HEK293 (cell line): ENCODE data around the gene ZIC4.

Experiments used
- CTCF ChIA-PET: fragments of 350-600 bp; formaldehyde crosslinking; extraction: SDS; loops from one replicate; lab custom pipeline; 2021; ENCODE audit warnings: antibody characterized with exemption; lab: Yijun Ruan, JAX
- POLR2A ChIA-PET: fragments of 300-600 bp; formaldehyde crosslinking; extraction: SDS; loops from one replicate; lab custom pipeline; 2020; ENCODE audit warnings: antibody characterized with exemption, inconsistent platforms; lab: Yijun Ruan, JAX
- H3K27ac ChIP-seq: fragments of 200-500 bp; sonication (Bioruptor generic); 2 replicates; pipeline ENCODE4 v1.5.1; 2014; ENCODE audit warnings: low read depth, low read length, control low read depth, inconsistent platforms; ENCODE audit errors: extremely low read depth
- H3K36me3 ChIP-seq, 2 experiments: fragments of 200-500 bp in 1 of 2; sonication (Bioruptor generic) in 1 of 2; 1 replicate in 1 of 2; 2 replicates in 1 of 2; pipeline ENCODE4 v1.5.1; 2014 to 2017; ENCODE audit warnings: inconsistent platforms in 2 of 2, low read length in 2 of 2; ENCODE audit not compliant: control insufficient read depth in 2 of 2, insufficient read depth in 1 of 2
- H3K4me1 ChIP-seq: fragments of 200-500 bp; sonication (Bioruptor generic); 2 replicates; pipeline ENCODE4 v1.5.1; 2014; ENCODE audit warnings: mild to moderate bottlenecking, low read length, inconsistent platforms; ENCODE audit not compliant: control insufficient read depth, insufficient read depth
- H3K4me3 ChIP-seq: 2 replicates; pipeline ENCODE4 v1.5.1; 2011; ENCODE audit warnings: low read depth, mild to moderate bottlenecking, control low read depth, low read length, moderate library complexity
- H3K9me3 ChIP-seq: fragments of 200-500 bp; sonication (Bioruptor generic); 2 replicates; pipeline ENCODE4 v1.5.1; 2014; ENCODE audit warnings: low read depth, low read length, inconsistent platforms; ENCODE audit not compliant: control insufficient read depth, insufficient read depth
- FEZF1 ChIP-seq: fragments of 450-650 bp; formaldehyde crosslinking; IDR thresholded peaks from 2 replicates; pipeline ENCODE4 v1.5.1; 2016; ENCODE audit warnings: missing biosample characterization, missing genetic modification characterization
- GLIS2 ChIP-seq: fragments of 450-650 bp; formaldehyde crosslinking; IDR thresholded peaks from 2 replicates; pipeline ENCODE4 v1.5.1; 2016; ENCODE audit warnings: missing biosample characterization, missing genetic modification characterization
- HOXA7 ChIP-seq: sonication (generic); formaldehyde crosslinking; IDR thresholded peaks from 2 replicates; pipeline ENCODE4 v1.8.1; 2022; ENCODE audit warnings: missing genetic modification reagents, borderline replicate concordance
- PRDM1 ChIP-seq: fragments of 450-650 bp; formaldehyde crosslinking; IDR thresholded peaks from 2 replicates; pipeline ENCODE4; 2016; ENCODE audit warnings: missing biosample characterization, missing genetic modification characterization
- SP3 ChIP-seq: fragments of 450-650 bp; formaldehyde crosslinking; IDR thresholded peaks from 2 replicates; pipeline ENCODE4 v1.5.1; 2016; ENCODE audit warnings: missing biosample characterization, missing genetic modification characterization
- YY2 ChIP-seq: fragments of 450-650 bp; formaldehyde crosslinking; IDR thresholded peaks from 2 replicates; pipeline ENCODE4 v1.5.1; 2016; ENCODE audit warnings: missing biosample characterization, missing genetic modification characterization
- ZEB2 ChIP-seq: fragments of 450-650 bp; formaldehyde crosslinking; IDR thresholded peaks from 2 replicates; pipeline ENCODE4 v1.5.1; 2016; ENCODE audit warnings: missing biosample characterization, missing genetic modification characterization
- ZNF133 ChIP-seq: fragments of 450-650 bp; formaldehyde crosslinking; IDR thresholded peaks from 2 replicates; pipeline ENCODE4 v1.5.1; 2016; ENCODE audit warnings: missing biosample characterization, missing genetic modification characterization
- ZNF248 ChIP-seq: fragments of 450-650 bp; formaldehyde crosslinking; IDR thresholded peaks from 2 replicates; pipeline ENCODE4 v1.5.1; 2017; ENCODE audit warnings: missing biosample characterization, missing genetic modification characterization
- ZNF266 ChIP-seq: fragments of 450-650 bp; formaldehyde crosslinking; IDR thresholded peaks from 2 replicates; pipeline ENCODE4 v1.5.1; 2016; ENCODE audit warnings: missing biosample characterization, missing genetic modification characterization, low read depth
- ZNF350 ChIP-seq: fragments of 450-650 bp; formaldehyde crosslinking; IDR thresholded peaks from 2 replicates; pipeline ENCODE4 v1.5.0; 2017; ENCODE audit warnings: missing biosample characterization, mild to moderate bottlenecking, missing genetic modification characterization
- ZNF37A ChIP-seq: fragments of 450-650 bp; IDR thresholded peaks from 2 replicates; pipeline ENCODE4 v1.5.1; 2018; ENCODE audit warnings: missing biosample characterization, missing genetic modification characterization
- ZNF473 ChIP-seq: fragments of 450-650 bp; formaldehyde crosslinking; IDR thresholded peaks from 2 replicates; pipeline ENCODE4 v1.5.1; 2017; ENCODE audit warnings: missing biosample characterization, missing genetic modification characterization
- ZNF48 ChIP-seq: fragments of 450-650 bp; formaldehyde crosslinking; IDR thresholded peaks from 2 replicates; pipeline ENCODE4 v1.5.1; 2016; ENCODE audit warnings: missing biosample characterization, missing genetic modification characterization
- ZNF510 ChIP-seq: fragments of 450-650 bp; formaldehyde crosslinking; IDR thresholded peaks from 2 replicates; pipeline ENCODE4 v1.5.1; 2018; ENCODE audit warnings: mild to moderate bottlenecking, missing genetic modification characterization, missing biosample characterization; ENCODE audit not compliant: insufficient replicate concordance
- ZNF529 ChIP-seq: fragments of 450-650 bp; formaldehyde crosslinking; IDR thresholded peaks from 2 replicates; pipeline ENCODE4 v1.5.1; 2017; ENCODE audit warnings: missing genetic modification characterization, missing biosample characterization; ENCODE audit not compliant: insufficient replicate concordance
- ZNF548 ChIP-seq: fragments of 450-650 bp; formaldehyde crosslinking; IDR thresholded peaks from 2 replicates; pipeline ENCODE4 v1.5.1; 2016; ENCODE audit warnings: missing biosample characterization, missing genetic modification characterization
- ZSCAN23 ChIP-seq: fragments of 450-650 bp; formaldehyde crosslinking; IDR thresholded peaks from 2 replicates; pipeline ENCODE4 v1.5.1; 2016; ENCODE audit warnings: missing biosample characterization, missing genetic modification characterization
- TF ChIP-seq, protein P1 (sequence below): fragments of 450-650 bp; formaldehyde crosslinking; conservative IDR thresholded peaks from 2 replicates; pipeline ENCODE4 v1.5.1; 2016; ENCODE audit warnings: low read depth, missing biosample characterization, missing genetic modification characterization
- TF ChIP-seq, protein P2 (sequence below): fragments of 450-650 bp; formaldehyde crosslinking; IDR thresholded peaks from 2 replicates; pipeline ENCODE4 v1.5.1; 2016; ENCODE audit warnings: missing biosample characterization, missing genetic modification characterization, borderline replicate concordance
- TF ChIP-seq, protein P3 (sequence below): fragments of 450-650 bp; formaldehyde crosslinking; IDR thresholded peaks from 2 replicates; pipeline ENCODE4 v1.5.1; 2017; ENCODE audit warnings: missing biosample characterization, missing genetic modification characterization
- TF ChIP-seq, protein P4 (sequence below): fragments of 450-650 bp; formaldehyde crosslinking; IDR thresholded peaks from 2 replicates; pipeline ENCODE4 v1.5.1; 2017; ENCODE audit warnings: missing biosample characterization, missing genetic modification characterization
- TF ChIP-seq, protein P5 (sequence below): fragments of 450-650 bp; formaldehyde crosslinking; IDR thresholded peaks from 2 replicates; pipeline ENCODE4 v1.5.1; 2016; ENCODE audit warnings: missing biosample characterization, missing genetic modification characterization, low read depth

The ZIC4 gene

DNA sequence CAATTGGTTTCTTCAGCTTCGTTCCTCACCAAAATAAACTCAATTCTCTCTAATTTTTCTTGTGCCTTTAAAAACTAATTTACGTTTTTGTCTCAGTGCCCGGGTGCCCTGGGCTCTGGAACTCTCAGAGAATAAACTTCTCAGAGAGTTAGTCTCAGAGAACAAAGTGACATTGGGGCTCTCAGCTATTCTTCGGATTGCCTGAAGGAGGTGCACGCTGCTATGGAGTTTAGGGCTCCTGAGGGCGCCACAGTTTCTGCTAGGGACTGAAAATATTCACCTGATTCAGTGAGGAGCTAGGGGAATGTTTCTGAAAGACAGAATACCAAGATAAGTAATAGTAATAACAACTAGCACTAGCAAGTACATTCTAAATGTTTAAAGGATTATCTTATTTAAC, 22.7 kb downstream of the ZIC4 start:
- TF ChIP-seq ZNF37A = no peak
- TF ChIP-seq FEZF1 (tag by site-specific recombination) = no peak
- no peak for TF ChIP-seq SP3
- TF ChIP-seq PRDM1 = no peak
- TF ChIP-seq ZNF48 (tag by site-specific recombination) = no peak
- TF ChIP-seq ZNF548 (tag by site-specific recombination) = no peak
- TF ChIP-seq HOXA7 (CRISPR knock-in tag) = no peak
- TF ChIP-seq, protein P1, sequence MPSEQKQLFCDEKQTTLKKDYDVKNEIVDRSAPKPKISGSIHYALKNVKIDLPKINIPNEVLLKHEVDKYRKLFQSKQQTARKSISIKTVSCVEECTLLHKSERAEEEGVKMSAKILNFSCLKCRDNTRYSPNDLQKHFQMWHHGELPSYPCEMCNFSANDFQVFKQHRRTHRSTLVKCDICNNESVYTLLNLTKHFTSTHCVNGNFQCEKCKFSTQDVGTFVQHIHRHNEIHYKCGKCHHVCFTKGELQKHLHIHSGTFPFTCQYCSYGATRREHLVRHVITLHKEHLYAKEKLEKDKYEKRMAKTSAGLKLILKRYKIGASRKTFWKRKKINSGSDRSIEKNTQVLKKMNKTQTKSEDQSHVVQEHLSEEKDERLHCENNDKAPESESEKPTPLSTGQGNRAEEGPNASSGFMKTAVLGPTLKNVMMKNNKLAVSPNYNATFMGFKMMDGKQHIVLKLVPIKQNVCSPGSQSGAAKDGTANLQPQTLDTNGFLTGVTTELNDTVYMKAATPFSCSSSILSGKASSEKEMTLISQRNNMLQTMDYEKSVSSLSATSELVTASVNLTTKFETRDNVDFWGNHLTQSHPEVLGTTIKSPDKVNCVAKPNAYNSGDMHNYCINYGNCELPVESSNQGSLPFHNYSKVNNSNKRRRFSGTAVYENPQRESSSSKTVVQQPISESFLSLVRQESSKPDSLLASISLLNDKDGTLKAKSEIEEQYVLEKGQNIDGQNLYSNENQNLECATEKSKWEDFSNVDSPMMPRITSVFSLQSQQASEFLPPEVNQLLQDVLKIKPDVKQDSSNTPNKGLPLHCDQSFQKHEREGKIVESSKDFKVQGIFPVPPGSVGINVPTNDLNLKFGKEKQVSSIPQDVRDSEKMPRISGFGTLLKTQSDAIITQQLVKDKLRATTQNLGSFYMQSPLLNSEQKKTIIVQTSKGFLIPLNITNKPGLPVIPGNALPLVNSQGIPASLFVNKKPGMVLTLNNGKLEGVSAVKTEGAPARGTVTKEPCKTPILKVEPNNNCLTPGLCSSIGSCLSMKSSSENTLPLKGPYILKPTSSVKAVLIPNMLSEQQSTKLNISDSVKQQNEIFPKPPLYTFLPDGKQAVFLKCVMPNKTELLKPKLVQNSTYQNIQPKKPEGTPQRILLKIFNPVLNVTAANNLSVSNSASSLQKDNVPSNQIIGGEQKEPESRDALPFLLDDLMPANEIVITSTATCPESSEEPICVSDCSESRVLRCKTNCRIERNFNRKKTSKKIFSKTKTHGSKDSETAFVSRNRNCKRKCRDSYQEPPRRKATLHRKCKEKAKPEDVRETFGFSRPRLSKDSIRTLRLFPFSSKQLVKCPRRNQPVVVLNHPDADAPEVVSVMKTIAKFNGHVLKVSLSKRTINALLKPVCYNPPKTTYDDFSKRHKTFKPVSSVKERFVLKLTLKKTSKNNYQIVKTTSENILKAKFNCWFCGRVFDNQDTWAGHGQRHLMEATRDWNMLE (tag by site-specific recombination) = no peak
- TF ChIP-seq, protein P2, sequence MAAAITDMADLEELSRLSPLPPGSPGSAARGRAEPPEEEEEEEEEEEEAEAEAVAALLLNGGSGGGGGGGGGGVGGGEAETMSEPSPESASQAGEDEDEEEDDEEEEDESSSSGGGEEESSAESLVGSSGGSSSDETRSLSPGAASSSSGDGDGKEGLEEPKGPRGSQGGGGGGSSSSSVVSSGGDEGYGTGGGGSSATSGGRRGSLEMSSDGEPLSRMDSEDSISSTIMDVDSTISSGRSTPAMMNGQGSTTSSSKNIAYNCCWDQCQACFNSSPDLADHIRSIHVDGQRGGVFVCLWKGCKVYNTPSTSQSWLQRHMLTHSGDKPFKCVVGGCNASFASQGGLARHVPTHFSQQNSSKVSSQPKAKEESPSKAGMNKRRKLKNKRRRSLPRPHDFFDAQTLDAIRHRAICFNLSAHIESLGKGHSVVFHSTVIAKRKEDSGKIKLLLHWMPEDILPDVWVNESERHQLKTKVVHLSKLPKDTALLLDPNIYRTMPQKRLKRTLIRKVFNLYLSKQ (tag by site-specific recombination) = no peak
- TF ChIP-seq ZEB2 = no peak
- TF ChIP-seq ZNF350 (tag by site-specific recombination) = no peak
- TF ChIP-seq ZNF529 (tag by site-specific recombination) = no peak
- no peak for TF ChIP-seq ZNF248 (tag by site-specific recombination)
- POLR2A ChIA-PET = no interaction called here
- CTCF ChIA-PET = interaction anchor here (0.7 kb wide), 1 partner anchor 22 kb away, joined by 3 read pairs; no protein-coding TSS in a partner anchor
- no peak overlapping the region for H3K27ac ChIP-seq
- H3K4me1 ChIP-seq = no peaks in the 10 kb centered on the region
- H3K36me3 ChIP-seq = no peaks in the 10 kb centered on the region
- no peak overlapping the region for H3K4me3 ChIP-seq
- H3K9me3 ChIP-seq = no peaks in the 10 kb centered on the region

DNA sequence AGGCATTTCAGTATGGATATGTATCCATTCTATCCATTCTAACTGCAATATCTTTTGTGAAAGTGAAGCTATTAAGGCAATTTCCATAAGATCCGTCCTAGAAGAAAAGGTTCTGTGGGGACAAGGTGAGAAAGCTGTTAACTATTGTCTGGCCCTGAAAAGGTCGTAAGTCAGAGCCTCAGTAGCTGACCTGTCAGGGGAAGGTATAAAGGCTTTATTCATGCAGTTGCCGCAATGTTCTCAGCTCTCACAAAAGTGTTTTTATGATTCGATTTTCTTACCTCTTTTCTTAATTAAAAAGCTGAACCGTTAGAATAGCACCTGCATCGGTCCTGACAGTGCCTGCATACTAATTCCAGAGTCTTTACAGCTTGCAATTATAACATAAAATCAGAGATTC, 24.7 kb downstream of the ZIC4 start:
- H3K27ac ChIP-seq = no peak overlapping the region
- no peak for TF ChIP-seq ZNF248 (tag by site-specific recombination)
- TF ChIP-seq, protein P3, sequence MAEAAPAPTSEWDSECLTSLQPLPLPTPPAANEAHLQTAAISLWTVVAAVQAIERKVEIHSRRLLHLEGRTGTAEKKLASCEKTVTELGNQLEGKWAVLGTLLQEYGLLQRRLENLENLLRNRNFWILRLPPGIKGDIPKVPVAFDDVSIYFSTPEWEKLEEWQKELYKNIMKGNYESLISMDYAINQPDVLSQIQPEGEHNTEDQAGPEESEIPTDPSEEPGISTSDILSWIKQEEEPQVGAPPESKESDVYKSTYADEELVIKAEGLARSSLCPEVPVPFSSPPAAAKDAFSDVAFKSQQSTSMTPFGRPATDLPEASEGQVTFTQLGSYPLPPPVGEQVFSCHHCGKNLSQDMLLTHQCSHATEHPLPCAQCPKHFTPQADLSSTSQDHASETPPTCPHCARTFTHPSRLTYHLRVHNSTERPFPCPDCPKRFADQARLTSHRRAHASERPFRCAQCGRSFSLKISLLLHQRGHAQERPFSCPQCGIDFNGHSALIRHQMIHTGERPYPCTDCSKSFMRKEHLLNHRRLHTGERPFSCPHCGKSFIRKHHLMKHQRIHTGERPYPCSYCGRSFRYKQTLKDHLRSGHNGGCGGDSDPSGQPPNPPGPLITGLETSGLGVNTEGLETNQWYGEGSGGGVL = no peak
- TF ChIP-seq YY2 (tag by site-specific recombination) = no peak
- H3K4me3 ChIP-seq = no peak overlapping the region
- H3K4me1 ChIP-seq = no peaks in the 10 kb centered on the region
- POLR2A ChIA-PET = no interaction called here
- CTCF ChIA-PET = interaction anchor here (0.6 kb wide), 1 partner anchor 157 kb away, joined by 5 read pairs; no protein-coding TSS in a partner anchor
- H3K36me3 ChIP-seq = no peaks in the 10 kb centered on the region
- no peaks in the 10 kb centered on the region for H3K9me3 ChIP-seq

DNA sequence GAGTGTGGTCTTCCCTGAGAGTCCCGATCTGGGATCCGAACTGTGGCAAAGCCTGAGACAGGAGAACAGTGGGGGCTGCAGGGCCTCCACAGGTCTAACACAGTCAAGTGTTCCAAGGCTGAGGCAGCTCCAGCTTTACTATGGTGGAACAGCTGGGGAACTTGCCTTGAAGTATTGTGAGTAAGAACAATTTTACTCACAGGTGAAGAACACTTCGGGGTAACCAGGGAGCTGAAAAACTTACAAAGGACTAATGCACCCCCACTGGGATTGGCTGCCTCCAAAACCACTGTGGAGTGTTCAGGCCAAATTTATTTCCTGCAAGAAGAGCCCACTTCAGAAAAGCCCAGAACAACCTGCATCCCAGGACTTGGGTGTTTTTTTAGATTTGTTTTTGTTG, 25.4 kb downstream of the ZIC4 start:
- Histone ChIP-seq H3K9me3 (no peaks in the 10 kb centered on the region), H3K36me3 (no peaks in the 10 kb centered on the region), H3K4me1 (no peaks in the 10 kb centered on the region), H3K27ac (no peak overlapping the region), H3K4me3 (no peak overlapping the region)
- CTCF ChIA-PET = no interaction called here
- POLR2A ChIA-PET = no interaction called here
- TF ChIP-seq ZNF266 (tag by site-specific recombination) = no peak
- no peak for TF ChIP-seq ZSCAN23 (tag by site-specific recombination)
- TF ChIP-seq, protein P4, sequence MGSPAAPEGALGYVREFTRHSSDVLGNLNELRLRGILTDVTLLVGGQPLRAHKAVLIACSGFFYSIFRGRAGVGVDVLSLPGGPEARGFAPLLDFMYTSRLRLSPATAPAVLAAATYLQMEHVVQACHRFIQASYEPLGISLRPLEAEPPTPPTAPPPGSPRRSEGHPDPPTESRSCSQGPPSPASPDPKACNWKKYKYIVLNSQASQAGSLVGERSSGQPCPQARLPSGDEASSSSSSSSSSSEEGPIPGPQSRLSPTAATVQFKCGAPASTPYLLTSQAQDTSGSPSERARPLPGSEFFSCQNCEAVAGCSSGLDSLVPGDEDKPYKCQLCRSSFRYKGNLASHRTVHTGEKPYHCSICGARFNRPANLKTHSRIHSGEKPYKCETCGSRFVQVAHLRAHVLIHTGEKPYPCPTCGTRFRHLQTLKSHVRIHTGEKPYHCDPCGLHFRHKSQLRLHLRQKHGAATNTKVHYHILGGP = no peak
- TF ChIP-seq, protein P5, sequence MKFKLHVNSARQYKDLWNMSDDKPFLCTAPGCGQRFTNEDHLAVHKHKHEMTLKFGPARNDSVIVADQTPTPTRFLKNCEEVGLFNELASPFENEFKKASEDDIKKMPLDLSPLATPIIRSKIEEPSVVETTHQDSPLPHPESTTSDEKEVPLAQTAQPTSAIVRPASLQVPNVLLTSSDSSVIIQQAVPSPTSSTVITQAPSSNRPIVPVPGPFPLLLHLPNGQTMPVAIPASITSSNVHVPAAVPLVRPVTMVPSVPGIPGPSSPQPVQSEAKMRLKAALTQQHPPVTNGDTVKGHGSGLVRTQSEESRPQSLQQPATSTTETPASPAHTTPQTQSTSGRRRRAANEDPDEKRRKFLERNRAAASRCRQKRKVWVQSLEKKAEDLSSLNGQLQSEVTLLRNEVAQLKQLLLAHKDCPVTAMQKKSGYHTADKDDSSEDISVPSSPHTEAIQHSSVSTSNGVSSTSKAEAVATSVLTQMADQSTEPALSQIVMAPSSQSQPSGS = no peak
- TF ChIP-seq GLIS2 (tag by site-specific recombination) = no peak
- TF ChIP-seq ZNF473 = no peak
- TF ChIP-seq ZNF133 = no peak
- TF ChIP-seq ZNF510 = no peak
